GM18861 (cell line): ENCODE data around the gene FAM107B.
"Not testable (repeated sequence)": the region's sequence is repeated elsewhere in the genome, so short reads cannot be mapped to it uniquely, and the experiment has no call there.

Experiments
- ATAC-seq: cut with Tn5 transposase; IDR thresholded peaks from one replicate; pipeline ENCODE4 v1.9.1; 2021; ENCODE audit not compliant: unreplicated experiment

FAM107B gene

GRCh38 chr10:14604181-14605142 lies 170.2 kb downstream of the FAM107B start:
- peak; percentile 29 for ATAC-seq

- ATAC-seq, result peak; percentile 4
Measured at GRCh38 chr10:14603534-14604102, 171.1 kb downstream of the FAM107B start.

GRCh38 chr10:14602807-14603533 lies 171.7 kb downstream of the FAM107B start:
- ATAC-seq, result no peak

GRCh38 chr10:14601872-14602725 lies 172.6 kb downstream of the FAM107B start:
- ATAC-seq, result peak; percentile 38

- ATAC-seq, result no peak
Measured at GRCh38 chr10:14601326-14601725, 173.4 kb downstream of the FAM107B start.

GRCh38 chr10:14600065-14600464 lies 174.6 kb downstream of the FAM107B start:
- ATAC-seq, result no peak

GRCh38 chr10:14598809-14599764 lies 175.6 kb downstream of the FAM107B start:
- ATAC-seq, result no peak

- ATAC-seq, result no peak
Measured at GRCh38 chr10:14595526-14596182, 179.0 kb downstream of the FAM107B start.

GRCh38 chr10:14594878-14595525 lies 179.7 kb downstream of the FAM107B start:
- ATAC-seq, result no peak

- no peak for ATAC-seq
Measured at GRCh38 chr10:14593806-14594205, 180.9 kb downstream of the FAM107B start.

GRCh38 chr10:14592566-14592965 lies 182.1 kb downstream of the FAM107B start:
- ATAC-seq, result no peak

- no peak for ATAC-seq
Measured at GRCh38 chr10:14592026-14592425, 182.7 kb downstream of the FAM107B start.

GRCh38 chr10:14588938-14589294 lies 185.8 kb downstream of the FAM107B start:
- not testable (repeated sequence) for ATAC-seq

- peak; percentile 55 for ATAC-seq
Measured at GRCh38 chr10:14588084-14588937, 186.4 kb downstream of the FAM107B start.

GRCh38 chr10:14587540-14588083 lies 187.1 kb downstream of the FAM107B start:
- ATAC-seq, result no peak

GRCh38 chr10:14586901-14587300 lies 187.8 kb downstream of the FAM107B start:
- ATAC-seq, result no peak
